OCI-LY3 (cell line): Measurements from ENCODE around the gene CDK11A.
"Not testable (repeated sequence)": the region's sequence is repeated elsewhere in the genome, so short reads cannot be mapped to it uniquely, and the experiment has no call there.

Source experiments
- EZH2phosphoT487 ChIP-seq: fragments of 200-600 bp; shearing (Covaris generic); IDR thresholded peaks from 2 replicates; pipeline ENCODE4 v1.6.1; 2018; ENCODE audit warnings: antibody characterized with exemption, mixed run types, low read depth
- TF ChIP-seq, protein P1 (sequence below): fragments of 200-600, 300-600 bp; sonication (generic); IDR thresholded peaks from 2 replicates; pipeline ENCODE4 v1.5.1; 2014; ENCODE audit warnings: antibody characterized with exemption, low read length, low read depth

DNA sequence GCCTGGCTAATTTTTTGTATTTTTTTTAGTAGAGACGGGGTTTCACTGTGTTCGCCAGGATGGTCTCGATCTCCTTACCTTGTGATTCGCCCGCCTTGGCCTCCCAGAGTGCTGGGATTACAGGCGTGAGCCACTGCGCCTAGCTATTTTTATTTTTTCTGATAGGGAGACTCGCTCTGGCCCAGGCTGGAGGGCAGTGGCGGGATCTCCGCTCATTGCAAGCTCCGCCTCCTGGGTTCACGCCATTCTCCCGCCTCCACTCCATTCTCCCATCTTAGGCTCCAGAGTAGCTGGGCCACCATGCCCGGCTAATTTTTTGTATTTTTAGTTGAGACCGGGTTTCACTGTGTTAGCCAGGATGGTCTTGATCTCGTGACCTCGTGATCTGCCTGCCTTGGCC, 1.9 kb upstream of the CDK11A start:
- TF ChIP-seq, protein P1, sequence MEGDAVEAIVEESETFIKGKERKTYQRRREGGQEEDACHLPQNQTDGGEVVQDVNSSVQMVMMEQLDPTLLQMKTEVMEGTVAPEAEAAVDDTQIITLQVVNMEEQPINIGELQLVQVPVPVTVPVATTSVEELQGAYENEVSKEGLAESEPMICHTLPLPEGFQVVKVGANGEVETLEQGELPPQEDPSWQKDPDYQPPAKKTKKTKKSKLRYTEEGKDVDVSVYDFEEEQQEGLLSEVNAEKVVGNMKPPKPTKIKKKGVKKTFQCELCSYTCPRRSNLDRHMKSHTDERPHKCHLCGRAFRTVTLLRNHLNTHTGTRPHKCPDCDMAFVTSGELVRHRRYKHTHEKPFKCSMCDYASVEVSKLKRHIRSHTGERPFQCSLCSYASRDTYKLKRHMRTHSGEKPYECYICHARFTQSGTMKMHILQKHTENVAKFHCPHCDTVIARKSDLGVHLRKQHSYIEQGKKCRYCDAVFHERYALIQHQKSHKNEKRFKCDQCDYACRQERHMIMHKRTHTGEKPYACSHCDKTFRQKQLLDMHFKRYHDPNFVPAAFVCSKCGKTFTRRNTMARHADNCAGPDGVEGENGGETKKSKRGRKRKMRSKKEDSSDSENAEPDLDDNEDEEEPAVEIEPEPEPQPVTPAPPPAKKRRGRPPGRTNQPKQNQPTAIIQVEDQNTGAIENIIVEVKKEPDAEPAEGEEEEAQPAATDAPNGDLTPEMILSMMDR = not testable (repeated sequence)
- TF ChIP-seq EZH2phosphoT487 = not testable (repeated sequence)
